Measurements from ENCODE around the gene PROSER2.
A peak's percentile ranks its signal among the peaks of the same experiment; 100 is the strongest.

PROSER2 gene

DNA sequence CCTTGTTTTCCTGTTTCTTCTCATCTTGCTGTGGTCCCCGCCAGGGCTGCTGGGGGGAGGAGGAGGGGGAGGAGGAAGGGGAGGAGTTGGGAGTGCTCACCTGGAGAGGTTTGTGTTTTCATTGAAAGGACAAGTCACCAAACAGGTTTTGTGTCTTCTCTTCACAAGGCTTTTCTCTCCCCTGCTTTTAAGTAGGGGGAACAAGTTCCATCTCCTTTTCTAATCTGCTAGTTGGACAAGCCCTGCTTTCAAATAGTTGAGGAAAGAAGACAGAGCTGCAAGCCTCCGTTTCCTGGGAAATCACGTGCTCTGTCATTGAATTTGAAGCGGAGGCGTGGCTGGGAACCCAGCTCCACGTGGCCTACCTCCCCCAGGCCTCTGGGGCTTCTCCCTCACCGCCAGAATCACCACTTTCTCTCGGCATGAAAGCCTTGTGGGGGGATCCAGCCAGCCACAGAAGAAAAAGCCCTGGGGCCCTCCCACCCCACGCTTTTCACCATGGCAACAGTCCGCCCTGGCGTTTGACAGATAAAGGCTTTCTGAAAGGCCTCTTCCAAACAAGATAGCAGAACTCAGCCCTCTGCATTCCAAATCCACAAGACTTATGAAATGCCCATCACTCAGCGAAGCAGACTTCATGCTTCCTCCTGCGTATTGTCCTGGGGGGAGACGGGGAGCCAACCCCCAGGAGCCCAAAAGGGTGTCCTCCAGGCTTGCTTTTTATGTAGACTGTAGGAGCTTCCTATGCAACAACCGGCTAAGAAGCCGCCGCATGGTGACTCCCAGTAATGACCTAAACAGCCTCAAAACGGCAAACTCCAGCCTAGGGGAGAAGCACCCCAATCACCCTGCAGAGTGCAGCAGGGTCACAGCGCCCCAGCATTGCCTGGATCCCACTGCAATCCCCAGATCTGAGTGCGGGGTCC lies 51.7 kb downstream of the PROSER2 start:
- Histone ChIP-seq H2BK120ac (ENCODE audit: insufficient read depth, low read length, poor library complexity) (peak overlapping the region; percentile 69), H2BK5ac (ENCODE audit: low read depth, low read length, poor library complexity) (peak overlapping the region; percentile 92), H3K4me2 (ENCODE audit: low read length) (peak overlapping the region; percentile 46), H3K79me1 (ENCODE audit: low read length) (peaks cover 36% of the 10 kb centered on the region), H3K9ac (ENCODE audit: low read length) (no peak overlapping the region), H3K27me3 (ENCODE audit: insufficient read depth, low read length) (no peaks in the 10 kb centered on the region), H4K91ac (ENCODE audit: low read depth, low read length) (peak overlapping the region; percentile 94), H3K14ac (ENCODE audit: low read length) (peak overlapping the region; percentile 96), H3K9me3 (ENCODE audit: insufficient read depth, low read depth, low read length) (no peaks in the 10 kb centered on the region), H3K79me2 (ENCODE audit: control insufficient read depth, insufficient read depth, low read length, poor library complexity) (peaks cover 4% of the 10 kb centered on the region), H2AFZ (ENCODE audit: insufficient read depth, low read length, poor library complexity) (peak overlapping the region; percentile 26), H4K12ac (ENCODE audit: low read depth, low read length) (peak overlapping the region; percentile 58), H2AK5ac (ENCODE audit: low read length) (peak overlapping the region; percentile 94), H3K4me3 (ENCODE audit: low read depth, low read length) (no peak overlapping the region), H3K23ac (ENCODE audit: low read length) (no peak overlapping the region), H4K8ac (ENCODE audit: low read depth, low read length) (peak overlapping the region; percentile 83), H3K4ac (ENCODE audit: low read depth, low read length) (peak overlapping the region; percentile 41), H3K4me1 (ENCODE audit: control insufficient read depth in 1 of 2, insufficient read depth in 2 of 2, low read length in 2 of 2) (peaks cover 20 to 39% of the 10 kb centered on the region in 2 experiments), H3K18ac (ENCODE audit: low read length) (peak overlapping the region; percentile 93), H2BK12ac (ENCODE audit: low read length) (peak overlapping the region; percentile 43), H3K27ac (ENCODE audit: low read depth, low read length) (peak overlapping the region; percentile 92), H3K36me3 (ENCODE audit: control insufficient read depth in 1 of 2, insufficient read depth in 2 of 2, low read length in 2 of 2) (peaks cover 0 to 4% of the 10 kb centered on the region in 2 experiments)
- peak; percentile 77 to 91 for DNase-seq
- no CpG with 5 or more reads among the region's 20 CpGs for WGBS (ENCODE audit: extremely low coverage, insufficient coverage, insufficient read length)

GRCh38 chr10:11875494-11876281 lies 52.5 kb downstream of the PROSER2 start:
- H4K8ac ChIP-seq (ENCODE audit: low read depth, low read length), result peak overlapping the region; percentile 83
- no peak overlapping the region for H3K9ac ChIP-seq (ENCODE audit: low read length)
- H2AFZ ChIP-seq (ENCODE audit: insufficient read depth, low read length, poor library complexity), result peak overlapping the region; percentile 38
- no peaks in the 10 kb centered on the region for H3K27me3 ChIP-seq (ENCODE audit: insufficient read depth, low read length)
- peaks cover 27 to 42% of the 10 kb centered on the region in 2 experiments for H3K4me1 ChIP-seq (ENCODE audit: control insufficient read depth in 1 of 2, insufficient read depth in 2 of 2, low read length in 2 of 2)
- H3K14ac ChIP-seq (ENCODE audit: low read length), result peak overlapping the region; percentile 96
- H2BK120ac ChIP-seq (ENCODE audit: insufficient read depth, low read length, poor library complexity), result peak overlapping the region; percentile 81
- H3K79me2 ChIP-seq (ENCODE audit: control insufficient read depth, insufficient read depth, low read length, poor library complexity), result peaks cover 4% of the 10 kb centered on the region
- H3K4me3 ChIP-seq (ENCODE audit: low read depth, low read length), result peak overlapping the region; percentile 25
- H2BK12ac ChIP-seq (ENCODE audit: low read length), result peak overlapping the region; percentile 90
- peak overlapping the region; percentile 46 for H3K4me2 ChIP-seq (ENCODE audit: low read length)
- peak overlapping the region; percentile 93 for H3K18ac ChIP-seq (ENCODE audit: low read length)
- peak overlapping the region; percentile 97 for H2AK5ac ChIP-seq (ENCODE audit: low read length)
- H4K12ac ChIP-seq (ENCODE audit: low read depth, low read length), result peak overlapping the region; percentile 58
- no peaks in the 10 kb centered on the region for H3K9me3 ChIP-seq (ENCODE audit: insufficient read depth, low read depth, low read length)
- peak; percentile 95 to 98 for DNase-seq
- H3K36me3 ChIP-seq (ENCODE audit: control insufficient read depth in 1 of 2, insufficient read depth in 2 of 2, low read length in 2 of 2), result no peaks in the 10 kb centered on the region
- H3K79me1 ChIP-seq (ENCODE audit: low read length), result peaks cover 42% of the 10 kb centered on the region
- peak overlapping the region; percentile 94 for H4K91ac ChIP-seq (ENCODE audit: low read depth, low read length)
- peak overlapping the region; percentile 92 for H3K27ac ChIP-seq (ENCODE audit: low read depth, low read length)
- peak overlapping the region; percentile 42 for H3K4ac ChIP-seq (ENCODE audit: low read depth, low read length)
- WGBS (ENCODE audit: extremely low coverage, insufficient coverage, insufficient read length), result no CpG with 5 or more reads among the region's 17 CpGs
- no peak overlapping the region for H3K23ac ChIP-seq (ENCODE audit: low read length)
- H2BK5ac ChIP-seq (ENCODE audit: low read depth, low read length, poor library complexity), result peak overlapping the region; percentile 92

GRCh38 chr10:11876324-11876723 lies 53.2 kb downstream of the PROSER2 start:
- Histone ChIP-seq H2BK12ac (ENCODE audit: low read length) (peak overlapping the region; percentile 90), H2BK5ac (ENCODE audit: low read depth, low read length, poor library complexity) (peak overlapping the region; percentile 69), H3K23ac (ENCODE audit: low read length) (no peak overlapping the region), H3K9me3 (ENCODE audit: insufficient read depth, low read depth, low read length) (no peaks in the 10 kb centered on the region), H3K79me2 (ENCODE audit: control insufficient read depth, insufficient read depth, low read length, poor library complexity) (peaks cover 4% of the 10 kb centered on the region), H3K36me3 (ENCODE audit: control insufficient read depth in 1 of 2, insufficient read depth in 2 of 2, low read length in 2 of 2) (no peaks in the 10 kb centered on the region), H3K4me3 (ENCODE audit: low read depth, low read length) (no peak overlapping the region), H2BK120ac (ENCODE audit: insufficient read depth, low read length, poor library complexity) (peak overlapping the region; percentile 81), H3K4me1 (ENCODE audit: control insufficient read depth in 1 of 2, insufficient read depth in 2 of 2, low read length in 2 of 2) (peaks cover 30 to 41% of the 10 kb centered on the region in 2 experiments), H3K27me3 (ENCODE audit: insufficient read depth, low read length) (no peaks in the 10 kb centered on the region), H2AFZ (ENCODE audit: insufficient read depth, low read length, poor library complexity) (peak overlapping the region; percentile 38), H3K9ac (ENCODE audit: low read length) (no peak overlapping the region), H3K4me2 (ENCODE audit: low read length) (no peak overlapping the region), H4K8ac (ENCODE audit: low read depth, low read length) (peak overlapping the region; percentile 20), H2AK5ac (ENCODE audit: low read length) (peak overlapping the region; percentile 28), H3K14ac (ENCODE audit: low read length) (peak overlapping the region; percentile 87), H3K18ac (ENCODE audit: low read length) (peak overlapping the region; percentile 31), H3K4ac (ENCODE audit: low read depth, low read length) (no peak overlapping the region), H4K12ac (ENCODE audit: low read depth, low read length) (no peak overlapping the region), H3K79me1 (ENCODE audit: low read length) (peaks cover 43% of the 10 kb centered on the region), H3K27ac (ENCODE audit: low read depth, low read length) (peak overlapping the region; percentile 63), H4K91ac (ENCODE audit: low read depth, low read length) (peak overlapping the region; percentile 81)
- WGBS (ENCODE audit: extremely low coverage, insufficient coverage, insufficient read length), result no CpG with 5 or more reads among the region's 6 CpGs
- no peak for DNase-seq

DNA sequence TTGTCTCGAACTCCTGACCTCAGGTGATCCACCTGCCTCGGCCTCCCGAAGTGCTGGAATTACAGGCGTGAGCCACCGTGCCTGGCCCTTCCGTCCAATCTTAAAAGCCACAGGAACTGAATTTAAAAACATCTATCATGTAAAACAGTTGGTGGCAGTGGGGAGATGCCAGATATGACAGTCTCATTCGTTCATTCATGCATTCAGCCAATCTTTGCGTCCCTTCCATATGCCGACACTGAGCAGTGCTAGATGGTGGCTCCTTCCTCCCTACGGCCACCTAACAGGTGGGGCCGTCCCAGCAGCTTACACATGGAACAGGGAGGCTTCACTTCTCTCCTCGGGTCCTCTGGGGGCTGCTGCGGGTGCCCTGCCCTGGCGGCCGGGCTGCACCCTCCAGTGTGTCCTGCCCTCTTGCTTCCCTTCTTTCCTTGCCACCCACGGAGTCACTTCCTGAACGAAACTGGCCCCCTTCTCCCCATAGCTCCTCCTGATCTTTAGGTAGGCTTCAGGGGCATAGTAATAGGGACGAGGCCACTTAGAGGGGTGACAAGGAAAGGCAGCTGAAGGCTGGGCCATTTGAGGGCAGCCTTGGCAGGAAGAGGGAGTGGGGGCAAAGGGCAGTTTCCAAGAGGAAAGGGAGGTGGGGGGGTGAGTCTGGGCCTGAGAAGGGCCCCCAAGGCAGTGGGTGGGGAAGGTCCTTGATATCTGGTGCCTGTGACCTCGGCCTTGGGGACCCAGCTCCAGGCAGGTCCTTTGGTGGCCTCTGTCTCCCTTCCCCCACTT lies 53.8 kb downstream of the PROSER2 start:
- Histone ChIP-seq H2AFZ (ENCODE audit: insufficient read depth, low read length, poor library complexity) (no peak overlapping the region), H2BK12ac (ENCODE audit: low read length) (peak overlapping the region; percentile 73), H3K14ac (ENCODE audit: low read length) (peak overlapping the region; percentile 26), H2BK5ac (ENCODE audit: low read depth, low read length, poor library complexity) (no peak overlapping the region), H4K8ac (ENCODE audit: low read depth, low read length) (no peak overlapping the region), H3K18ac (ENCODE audit: low read length) (no peak overlapping the region), H2BK120ac (ENCODE audit: insufficient read depth, low read length, poor library complexity) (peak overlapping the region; percentile 28), H3K9me3 (ENCODE audit: insufficient read depth, low read depth, low read length) (no peaks in the 10 kb centered on the region), H3K4ac (ENCODE audit: low read depth, low read length) (no peak overlapping the region), H3K4me3 (ENCODE audit: low read depth, low read length) (no peak overlapping the region), H3K79me1 (ENCODE audit: low read length) (peaks cover 49% of the 10 kb centered on the region), H3K4me1 (ENCODE audit: control insufficient read depth in 1 of 2, insufficient read depth in 2 of 2, low read length in 2 of 2) (peaks cover 36 to 48% of the 10 kb centered on the region in 2 experiments), H2AK5ac (ENCODE audit: low read length) (peak overlapping the region; percentile 76), H3K9ac (ENCODE audit: low read length) (no peak overlapping the region), H4K91ac (ENCODE audit: low read depth, low read length) (peak overlapping the region; percentile 21), H3K36me3 (ENCODE audit: control insufficient read depth in 1 of 2, insufficient read depth in 2 of 2, low read length in 2 of 2) (no peaks in the 10 kb centered on the region), H3K79me2 (ENCODE audit: control insufficient read depth, insufficient read depth, low read length, poor library complexity) (peaks cover 4% of the 10 kb centered on the region), H4K12ac (ENCODE audit: low read depth, low read length) (no peak overlapping the region), H3K4me2 (ENCODE audit: low read length) (no peak overlapping the region), H3K27ac (ENCODE audit: low read depth, low read length) (no peak overlapping the region), H3K27me3 (ENCODE audit: insufficient read depth, low read length) (no peaks in the 10 kb centered on the region), H3K23ac (ENCODE audit: low read length) (no peak overlapping the region)
- no CpG with 5 or more reads among the region's 19 CpGs for WGBS (ENCODE audit: extremely low coverage, insufficient coverage, insufficient read length)
- DNase-seq, result no peak

All from trophoblast cell (in vitro differentiated cells and primary cell).